Measurements from ENCODE around the gene SASH1. TPM values are rescaled to one million over a fixed set of nuclear protein-coding genes. Genes with fewer than 3 reads are reported as not detected.

The SASH1 gene
- total RNA-seq, 1 donor, result 39.7 TPM

GRCh38 chr6:148359228-148359627, 16.6 kb downstream of the SASH1 start:
- H3K4me3 ChIP-seq (ENCODE audit: low read depth, low read length), result no peak overlapping the region
- no peak for DNase-seq (ENCODE audit: low read depth)
- TF ChIP-seq CTCF (IDR thresholded peaks at IDR 0.05; ENCODE audit: insufficient read depth, low read depth, low read length), result no peak

GRCh38 chr6:148364056-148364824, 21.6 kb downstream of the SASH1 start:
- DNase-seq (ENCODE audit: low read depth), result peak; percentile 81
- H3K4me3 ChIP-seq (ENCODE audit: low read depth, low read length), result no peak overlapping the region
- no peak for TF ChIP-seq CTCF (IDR thresholded peaks at IDR 0.05; ENCODE audit: insufficient read depth, low read depth, low read length)

- no peak for TF ChIP-seq CTCF (IDR thresholded peaks at IDR 0.05; ENCODE audit: insufficient read depth, low read depth, low read length)
- H3K4me3 ChIP-seq (ENCODE audit: low read depth, low read length), result no peak overlapping the region
- DNase-seq (ENCODE audit: low read depth), result peak; percentile 31
These were observed 22.4 kb downstream of the SASH1 start for GRCh38 chr6:148365041-148365440.

GRCh38 chr6:148367411-148368024, 24.9 kb downstream of the SASH1 start:
- no peak for TF ChIP-seq CTCF (IDR thresholded peaks at IDR 0.05; ENCODE audit: insufficient read depth, low read depth, low read length)
- peak; percentile 88 for DNase-seq (ENCODE audit: low read depth)
- H3K4me3 ChIP-seq (ENCODE audit: low read depth, low read length), result no peak overlapping the region

- no peak overlapping the region for H3K4me3 ChIP-seq (ENCODE audit: low read depth, low read length)
- TF ChIP-seq CTCF (IDR thresholded peaks at IDR 0.05; ENCODE audit: insufficient read depth, low read depth, low read length), result no peak
- DNase-seq (ENCODE audit: low read depth), result no peak
These were observed 27.5 kb downstream of the SASH1 start for GRCh38 chr6:148370176-148370575.

GRCh38 chr6:148374040-148374774, 31.6 kb downstream of the SASH1 start:
- TF ChIP-seq CTCF (IDR thresholded peaks at IDR 0.05; ENCODE audit: insufficient read depth, low read depth, low read length), result no peak
- DNase-seq (ENCODE audit: low read depth), result no peak
- no peak overlapping the region for H3K4me3 ChIP-seq (ENCODE audit: low read depth, low read length)
